ENCODE measurements around the gene XCL1. TPM values are rescaled to one million over a fixed set of nuclear protein-coding genes. Genes with fewer than 3 reads are reported as not detected.

Gene XCL1
- total RNA-seq, 1 experiment from 2014 or later = not detected

GRCh38 chr1:168555508-168556046, 20.8 kb upstream of the XCL1 start:
- ChIA-PET POLR2A (ENCODE audit: low non-redundant PET) (no interaction called here), CTCF (no interaction called here)
- no peaks in the 10 kb centered on the region for H3K36me3 ChIP-seq (ENCODE audit: insufficient read depth, low read length, poor library complexity, severe bottlenecking)
- no peaks in the 10 kb centered on the region for H3K9me3 ChIP-seq (ENCODE audit: low read depth, low read length, poor library complexity, severe bottlenecking)
- no peak overlapping the region for H3K4me3 ChIP-seq (ENCODE audit: low read depth, low read length, poor library complexity, severe bottlenecking)
- DNase-seq (ENCODE audit: low spot score) = peak; percentile 19
- intact Hi-C loops (cut with micrococcal nuclease; ENCODE audit: unreplicated experiment) = no loop called here
- no peak overlapping the region for H3K27ac ChIP-seq (ENCODE audit: low read depth, low read length, poor library complexity, severe bottlenecking)
- BruUV-seq (replicated peaks) = no TSS peak
- H3K27me3 ChIP-seq (replicated peaks; ENCODE audit: insufficient read depth, low read depth, low read length, poor library complexity) = peaks cover 7% of the 10 kb centered on the region
- H3K4me1 ChIP-seq (ENCODE audit: insufficient read depth, low read length, poor library complexity, severe bottlenecking) = no peaks in the 10 kb centered on the region
- TF ChIP-seq CTCF (conservative IDR thresholded peaks at IDR 0.05; ENCODE audit: low read depth, low read length) (no peak), EZH2 (IDR thresholded peaks at IDR 0.05; ENCODE audit: borderline replicate concordance, low read depth, low read length, poor library complexity, severe bottlenecking) (no peak)

- TF ChIP-seq EZH2 (IDR thresholded peaks at IDR 0.05; ENCODE audit: borderline replicate concordance, low read depth, low read length, poor library complexity, severe bottlenecking) (no peak), CTCF (conservative IDR thresholded peaks at IDR 0.05; ENCODE audit: low read depth, low read length) (no peak)
- no peak overlapping the region for H3K4me3 ChIP-seq (ENCODE audit: low read depth, low read length, poor library complexity, severe bottlenecking)
- no peaks in the 10 kb centered on the region for H3K9me3 ChIP-seq (ENCODE audit: low read depth, low read length, poor library complexity, severe bottlenecking)
- no TSS peak for BruUV-seq (replicated peaks)
- DNase-seq (ENCODE audit: low spot score) = no peak
- peaks cover 8% of the 10 kb centered on the region for H3K27me3 ChIP-seq (replicated peaks; ENCODE audit: insufficient read depth, low read depth, low read length, poor library complexity)
- no peaks in the 10 kb centered on the region for H3K36me3 ChIP-seq (ENCODE audit: insufficient read depth, low read length, poor library complexity, severe bottlenecking)
- ChIA-PET CTCF (no interaction called here), POLR2A (ENCODE audit: low non-redundant PET) (no interaction called here)
- intact Hi-C loops (cut with micrococcal nuclease; ENCODE audit: unreplicated experiment) = no loop called here
- H3K4me1 ChIP-seq (ENCODE audit: insufficient read depth, low read length, poor library complexity, severe bottlenecking) = no peaks in the 10 kb centered on the region
- H3K27ac ChIP-seq (ENCODE audit: low read depth, low read length, poor library complexity, severe bottlenecking) = no peak overlapping the region
Observed at GRCh38 chr1:168556647-168557046, 19.8 kb upstream of the XCL1 start.

- Histone ChIP-seq H3K27me3 (replicated peaks; ENCODE audit: insufficient read depth, low read depth, low read length, poor library complexity) (peaks cover 18% of the 10 kb centered on the region), H3K36me3 (ENCODE audit: insufficient read depth, low read length, poor library complexity, severe bottlenecking) (no peaks in the 10 kb centered on the region), H3K4me3 (ENCODE audit: low read depth, low read length, poor library complexity, severe bottlenecking) (no peak overlapping the region), H3K4me1 (ENCODE audit: insufficient read depth, low read length, poor library complexity, severe bottlenecking) (no peaks in the 10 kb centered on the region), H3K27ac (ENCODE audit: low read depth, low read length, poor library complexity, severe bottlenecking) (no peak overlapping the region), H3K9me3 (ENCODE audit: low read depth, low read length, poor library complexity, severe bottlenecking) (no peaks in the 10 kb centered on the region)
- no TSS peak for BruUV-seq (replicated peaks)
- CTCF ChIA-PET = no interaction called here
- no peak for DNase-seq (ENCODE audit: low spot score)
- intact Hi-C loops (cut with micrococcal nuclease; ENCODE audit: unreplicated experiment) = no loop called here
- TF ChIP-seq CTCF (conservative IDR thresholded peaks at IDR 0.05; ENCODE audit: low read depth, low read length) = no peak
- TF ChIP-seq EZH2 (IDR thresholded peaks at IDR 0.05; ENCODE audit: borderline replicate concordance, low read depth, low read length, poor library complexity, severe bottlenecking) = no peak
- POLR2A ChIA-PET (ENCODE audit: low non-redundant PET) = no interaction called here
Observed at GRCh38 chr1:168560370-168560769, 16.0 kb upstream of the XCL1 start.

Data from A673 (cell line).